WERI-Rb-1 (cell line): ENCODE measurements around the gene RAPH1.

ENCODE experiments used
- DNase-seq: peaks from one replicate; pipeline ENCODE4 v3.0.0-alpha.2; 2020
- H3K27ac ChIP-seq: fragments of 250-450 bp; sonication (Bioruptor Pico); 2 replicates; pipeline ENCODE4 v1.5.1; 2020; ENCODE audit warnings: mild to moderate bottlenecking, moderate library complexity
- H3K27me3 ChIP-seq: fragments of 250-450 bp; sonication (Bioruptor Pico); 2 replicates; pipeline ENCODE4 v1.5.1; 2021; ENCODE audit warnings: mild to moderate bottlenecking, low read depth, moderate library complexity; ENCODE audit not compliant: insufficient read depth, severe bottlenecking
- H3K36me3 ChIP-seq: fragments of 250-450 bp; sonication (Bioruptor Pico); 2 replicates; pipeline ENCODE4 v1.5.1; 2020; ENCODE audit warnings: mild to moderate bottlenecking, moderate library complexity
- H3K4me3 ChIP-seq: 2 replicates; pipeline ENCODE4 v1.5.1; 2011; ENCODE audit warnings: low read depth, mild to moderate bottlenecking, control low read depth, low read length
- H3K9me3 ChIP-seq: fragments of 250-450 bp; sonication (Bioruptor Pico); 2 replicates; pipeline ENCODE4 v1.5.1; 2021; ENCODE audit warnings: mild to moderate bottlenecking, moderate library complexity; ENCODE audit not compliant: severe bottlenecking
- TF ChIP-seq, protein P1 (sequence below): IDR thresholded peaks from 2 replicates; pipeline ENCODE4 v1.5.1; 2011; ENCODE audit warnings: low read depth, mild to moderate bottlenecking, control low read depth, inconsistent platforms, low read length

RAPH1 gene

DNA sequence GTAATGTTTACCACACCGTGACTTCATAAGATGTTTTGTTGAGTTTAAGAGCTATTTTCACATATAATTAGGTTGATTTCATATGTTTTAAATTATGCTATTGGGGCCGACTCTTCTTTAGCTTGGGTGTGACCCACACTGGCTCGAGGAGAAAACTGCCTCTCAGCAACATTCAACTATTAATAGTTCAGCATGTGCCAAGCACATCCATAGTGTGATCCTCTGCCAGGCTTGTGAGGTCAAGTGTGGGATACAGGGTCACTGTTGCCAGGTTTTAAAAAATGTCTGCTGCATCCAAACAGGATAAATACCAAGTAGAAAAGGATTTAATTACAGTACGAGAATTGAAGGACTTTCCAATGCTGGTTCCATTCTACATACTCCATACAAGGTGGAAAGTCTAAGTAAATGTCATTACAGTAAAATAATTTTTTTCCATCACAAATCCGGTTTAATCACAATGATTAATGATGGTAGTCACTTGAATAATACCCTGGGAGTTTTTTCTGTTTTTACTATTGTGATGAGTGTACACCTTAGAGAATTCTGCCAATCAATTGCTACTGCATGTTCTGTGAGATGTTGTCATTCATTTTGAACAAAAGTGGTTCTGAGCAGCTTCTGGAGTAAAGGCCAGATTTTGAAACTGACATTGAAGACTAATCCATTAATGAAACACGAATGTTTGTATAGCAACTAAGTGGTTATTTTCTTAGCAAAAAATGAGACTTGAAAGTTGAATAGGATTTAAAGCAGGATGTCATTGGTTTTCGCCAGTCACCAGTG, 122.4 kb downstream of the RAPH1 start:
- Histone ChIP-seq H3K27ac (no peak overlapping the region), H3K27me3 (no peaks in the 10 kb centered on the region), H3K4me3 (no peak overlapping the region), H3K36me3 (peaks cover 31% of the 10 kb centered on the region), H3K9me3 (no peaks in the 10 kb centered on the region)
- DNase-seq, result no peak
- TF ChIP-seq, protein P1, sequence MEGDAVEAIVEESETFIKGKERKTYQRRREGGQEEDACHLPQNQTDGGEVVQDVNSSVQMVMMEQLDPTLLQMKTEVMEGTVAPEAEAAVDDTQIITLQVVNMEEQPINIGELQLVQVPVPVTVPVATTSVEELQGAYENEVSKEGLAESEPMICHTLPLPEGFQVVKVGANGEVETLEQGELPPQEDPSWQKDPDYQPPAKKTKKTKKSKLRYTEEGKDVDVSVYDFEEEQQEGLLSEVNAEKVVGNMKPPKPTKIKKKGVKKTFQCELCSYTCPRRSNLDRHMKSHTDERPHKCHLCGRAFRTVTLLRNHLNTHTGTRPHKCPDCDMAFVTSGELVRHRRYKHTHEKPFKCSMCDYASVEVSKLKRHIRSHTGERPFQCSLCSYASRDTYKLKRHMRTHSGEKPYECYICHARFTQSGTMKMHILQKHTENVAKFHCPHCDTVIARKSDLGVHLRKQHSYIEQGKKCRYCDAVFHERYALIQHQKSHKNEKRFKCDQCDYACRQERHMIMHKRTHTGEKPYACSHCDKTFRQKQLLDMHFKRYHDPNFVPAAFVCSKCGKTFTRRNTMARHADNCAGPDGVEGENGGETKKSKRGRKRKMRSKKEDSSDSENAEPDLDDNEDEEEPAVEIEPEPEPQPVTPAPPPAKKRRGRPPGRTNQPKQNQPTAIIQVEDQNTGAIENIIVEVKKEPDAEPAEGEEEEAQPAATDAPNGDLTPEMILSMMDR, result no peak

DNA sequence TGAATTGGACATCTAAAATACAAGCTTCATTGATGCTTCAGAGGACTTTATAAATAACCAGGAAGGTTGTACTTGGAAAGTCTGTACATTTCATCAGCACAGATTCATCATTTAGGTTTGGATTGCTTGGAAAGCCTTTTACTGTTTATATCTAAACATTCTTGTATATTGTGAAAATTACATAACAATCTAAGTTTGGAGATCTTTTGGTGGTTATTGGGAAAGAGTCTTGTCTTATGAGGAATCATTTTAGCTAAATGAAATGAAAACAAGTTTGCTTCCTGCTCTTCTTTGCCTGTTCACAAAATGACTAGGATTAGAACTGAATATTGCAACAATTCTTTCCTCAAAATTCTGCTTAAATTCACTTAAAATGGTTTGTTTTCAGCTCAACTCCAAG, 127.6 kb downstream of the RAPH1 start:
- no peaks in the 10 kb centered on the region for H3K9me3 ChIP-seq
- no peak overlapping the region for H3K27ac ChIP-seq
- no peaks in the 10 kb centered on the region for H3K27me3 ChIP-seq
- H3K36me3 ChIP-seq, result peaks cover 44% of the 10 kb centered on the region
- DNase-seq, result no peak
- H3K4me3 ChIP-seq, result no peak overlapping the region
- TF ChIP-seq, protein P1, result no peak

DNA sequence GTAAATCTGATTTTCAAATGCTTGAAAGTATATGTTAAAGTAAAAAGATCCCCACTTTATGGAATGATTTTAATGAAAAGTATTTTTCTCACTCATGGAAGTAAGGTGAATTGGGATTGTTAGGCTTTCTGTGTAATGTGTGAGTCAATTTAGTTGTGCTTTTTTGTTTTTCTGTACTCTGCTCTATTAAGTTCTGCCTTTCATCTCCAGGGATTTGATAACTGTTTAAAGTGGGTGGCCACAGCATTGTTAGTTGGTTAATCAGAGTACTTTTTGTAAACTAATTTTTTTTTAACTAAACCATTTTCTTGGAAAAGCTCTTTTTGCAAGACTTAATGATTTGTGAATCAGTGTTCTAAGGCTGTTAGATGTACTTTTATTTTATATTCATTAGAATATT, 130.1 kb downstream of the RAPH1 start:
- no peak for DNase-seq
- Histone ChIP-seq H3K4me3 (no peak overlapping the region), H3K27me3 (no peaks in the 10 kb centered on the region), H3K9me3 (no peaks in the 10 kb centered on the region), H3K36me3 (peaks cover 40% of the 10 kb centered on the region), H3K27ac (no peak overlapping the region)
- TF ChIP-seq, protein P1, result no peak

DNA sequence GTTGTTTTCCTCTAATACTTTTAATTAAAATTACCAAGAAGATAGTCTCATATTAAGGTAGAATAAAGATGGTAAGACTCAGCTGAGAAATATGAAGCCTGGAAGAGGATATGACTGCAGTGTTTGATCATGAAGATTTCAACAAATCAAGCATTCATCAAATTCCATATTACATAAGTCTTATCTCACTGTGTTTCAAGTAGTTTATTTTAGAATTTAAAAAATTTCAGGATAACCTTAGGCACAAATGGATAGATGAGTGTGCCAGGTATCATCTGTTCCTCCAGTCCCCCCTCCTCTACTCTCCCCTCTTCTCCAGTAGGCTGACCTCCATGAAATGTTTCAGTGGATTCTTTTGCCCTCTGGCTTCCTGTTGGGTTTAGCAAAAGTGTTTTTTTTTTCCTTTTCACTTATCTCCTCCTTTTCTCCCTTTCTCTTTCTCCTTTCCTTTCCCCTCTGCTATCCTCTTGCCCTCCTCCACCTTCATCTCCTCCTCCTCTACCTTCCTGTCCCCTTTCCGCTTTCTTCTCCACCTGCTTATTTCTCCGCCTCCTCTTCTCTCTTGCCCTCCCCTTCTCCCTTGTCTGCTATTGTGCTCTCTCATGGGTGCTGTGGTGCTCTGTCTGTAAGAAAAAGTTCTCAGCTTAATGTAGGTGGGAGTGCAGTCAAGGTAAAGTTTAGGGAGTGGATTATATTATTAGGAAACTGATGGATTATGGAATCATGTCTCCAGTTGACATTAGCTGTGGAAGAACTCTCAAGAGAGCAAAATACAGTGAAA, 134.1 kb downstream of the RAPH1 start:
- H3K36me3 ChIP-seq, result peaks cover 30% of the 10 kb centered on the region
- no peak overlapping the region for H3K27ac ChIP-seq
- TF ChIP-seq, protein P1, result no peak
- no peaks in the 10 kb centered on the region for H3K9me3 ChIP-seq
- H3K27me3 ChIP-seq, result no peaks in the 10 kb centered on the region
- DNase-seq, result no peak
- no peak overlapping the region for H3K4me3 ChIP-seq

DNA sequence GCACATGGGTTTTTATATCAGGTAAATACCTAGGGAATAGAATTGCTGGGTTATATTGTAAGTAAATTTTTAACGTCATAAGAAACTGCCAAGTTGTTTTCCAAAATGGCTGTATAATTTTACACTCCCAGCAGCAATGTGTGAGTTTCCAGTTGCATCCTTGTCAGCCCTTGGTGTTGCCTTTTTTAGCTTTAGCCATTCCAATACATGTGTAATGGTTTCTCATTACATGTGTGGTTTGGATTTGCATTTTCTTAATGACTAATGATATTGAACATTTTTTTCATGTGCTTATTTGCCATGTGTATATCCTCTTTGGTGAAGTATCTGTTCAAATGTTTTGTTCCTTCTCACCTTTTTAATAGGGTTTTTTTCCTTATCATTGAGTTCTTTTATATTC, 136.1 kb downstream of the RAPH1 start:
- TF ChIP-seq, protein P1, result no peak
- Histone ChIP-seq H3K36me3 (peaks cover 29% of the 10 kb centered on the region), H3K4me3 (no peak overlapping the region), H3K9me3 (no peaks in the 10 kb centered on the region), H3K27ac (no peak overlapping the region), H3K27me3 (no peaks in the 10 kb centered on the region)
- no peak for DNase-seq
